Measurements from ENCODE around the gene SSX2IP.
"Not testable (repeated sequence)": the region's sequence is repeated elsewhere in the genome, so short reads cannot be mapped to it uniquely, and the experiment has no call there.

Gene SSX2IP

DNA sequence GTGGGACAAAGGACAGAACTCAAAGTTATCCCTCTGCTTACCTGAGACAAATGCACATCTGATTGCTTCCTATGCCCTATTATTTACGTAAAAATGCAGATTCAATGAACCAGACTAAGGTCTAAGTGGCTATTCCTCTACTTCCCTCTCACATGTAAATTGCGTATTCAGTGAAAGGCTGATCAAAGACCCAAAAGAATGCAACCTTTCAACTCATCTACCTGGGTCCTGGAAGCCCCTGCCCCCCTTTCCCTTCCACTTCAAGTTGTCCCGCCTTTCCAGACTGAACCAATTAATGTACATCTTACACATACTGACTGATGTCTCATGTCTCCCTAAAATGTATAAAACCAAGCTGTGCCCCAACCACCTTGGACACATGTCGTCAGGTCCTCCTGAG is 14.6 kb downstream of the SSX2IP start:
- DNase-seq (ENCODE audit: low spot score) = no peak

DNA sequence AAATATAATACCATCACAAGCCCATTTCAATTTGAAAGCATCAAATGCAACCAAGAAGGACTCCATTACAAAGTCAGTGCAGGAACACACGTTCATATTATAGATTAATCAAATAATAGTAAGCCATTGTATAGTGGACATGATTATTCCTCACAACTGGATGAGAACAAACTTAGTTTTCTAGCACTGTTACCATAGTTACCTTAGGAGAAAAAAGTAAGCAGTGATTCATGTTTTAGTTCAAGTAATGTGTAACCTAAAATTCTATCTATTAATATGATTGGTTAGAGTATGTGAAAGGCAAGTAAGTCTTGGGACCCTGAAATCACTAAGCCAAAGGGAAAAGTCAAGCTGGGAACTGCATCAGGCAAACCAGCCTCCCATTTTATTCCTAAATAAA is 15.2 kb downstream of the SSX2IP start:
- no peak for DNase-seq (ENCODE audit: low spot score)

DNA sequence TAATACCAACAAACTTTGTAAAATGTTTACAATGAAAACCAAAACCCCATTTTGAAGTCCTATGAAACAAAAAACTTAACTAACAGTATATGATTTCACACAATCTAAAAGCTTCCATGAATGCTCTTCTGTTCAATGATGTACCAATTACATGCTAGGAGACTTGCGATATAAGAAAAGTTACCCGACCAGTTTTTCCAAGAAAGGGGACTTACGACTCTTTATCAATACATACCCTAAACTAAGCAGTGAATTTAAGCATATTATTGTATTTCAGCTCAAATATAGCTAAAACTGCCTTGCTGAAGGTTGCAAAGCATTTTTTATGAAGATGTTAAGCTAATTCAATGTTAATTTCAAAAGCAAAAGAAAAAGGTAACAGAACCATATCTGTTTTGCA is 15.6 kb downstream of the SSX2IP start:
- DNase-seq (ENCODE audit: low spot score) = no peak

DNA sequence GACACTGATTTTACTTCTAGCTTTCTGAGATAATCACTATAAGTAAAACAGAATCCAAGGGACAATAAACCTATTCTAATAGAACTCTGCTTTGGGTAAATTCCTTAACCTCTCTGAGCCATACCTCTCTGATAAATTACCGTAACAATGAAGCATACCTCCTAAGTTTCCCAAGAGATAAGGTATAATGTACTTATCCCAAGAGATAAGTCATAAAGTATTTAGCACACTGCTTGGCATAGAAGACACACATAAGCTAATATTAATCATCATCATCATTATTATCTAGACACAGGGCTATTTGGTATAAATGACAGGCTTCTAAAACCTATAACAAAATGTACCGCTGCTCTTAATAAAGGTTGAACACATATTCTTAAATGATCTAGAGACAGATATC is 16.2 kb downstream of the SSX2IP start:
- no peak for DNase-seq (ENCODE audit: low spot score)

DNA sequence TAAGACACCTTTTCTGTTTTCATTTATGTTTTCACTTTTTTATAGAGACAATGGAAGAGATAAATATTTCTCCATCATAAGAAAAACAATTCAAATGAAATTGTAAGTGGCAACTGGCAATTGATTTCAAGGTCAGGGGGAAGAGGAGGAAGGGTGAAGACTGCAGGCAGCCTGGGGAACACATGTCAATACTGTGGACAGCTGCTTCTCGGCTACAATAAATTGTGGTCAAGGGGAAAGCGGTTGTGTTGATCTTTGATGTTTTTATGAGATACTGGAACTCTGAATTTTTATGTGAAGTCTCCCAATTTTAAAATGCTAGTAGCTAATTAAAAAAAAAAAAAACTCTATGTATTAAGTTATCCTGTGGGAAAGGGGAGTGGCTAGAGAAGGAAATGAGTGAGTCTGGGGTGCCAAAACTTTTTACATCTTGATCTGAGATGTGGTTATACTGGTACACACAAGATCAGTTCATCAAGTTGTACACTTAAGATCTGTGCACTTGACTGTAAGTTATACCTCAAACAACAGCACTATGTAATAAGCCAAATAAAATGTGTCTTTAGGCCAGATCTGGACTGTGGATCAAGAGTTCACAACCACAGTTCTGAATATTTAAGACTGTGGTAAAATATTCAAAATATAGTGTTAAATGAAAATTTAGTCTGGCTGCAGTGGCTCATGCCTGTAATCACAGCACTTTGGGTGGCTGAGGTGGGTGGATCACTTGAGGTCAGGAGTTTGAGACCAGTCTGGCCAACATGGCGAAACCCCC is 18.0 kb downstream of the SSX2IP start:
- DNase-seq (ENCODE audit: low spot score) = no peak

DNA sequence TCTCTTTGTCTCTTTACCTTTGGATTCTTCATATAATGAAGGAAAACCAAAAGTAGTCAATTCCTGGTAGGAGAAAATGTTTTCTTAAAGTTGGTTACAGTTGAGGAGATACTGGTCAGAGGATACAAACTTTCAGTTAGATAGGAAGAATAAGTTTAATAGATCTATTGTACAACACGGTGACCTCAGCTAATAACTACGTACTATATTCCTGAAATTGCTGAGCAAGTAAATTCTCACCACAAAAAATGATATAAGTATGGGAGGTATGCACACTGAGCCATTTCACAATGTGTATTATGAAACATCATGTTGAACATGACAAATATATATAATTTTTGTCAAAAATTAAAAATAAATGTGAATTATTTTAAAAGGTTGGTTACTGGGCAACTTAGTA is 20.4 kb downstream of the SSX2IP start:
- no peak for DNase-seq (ENCODE audit: low spot score)

DNA sequence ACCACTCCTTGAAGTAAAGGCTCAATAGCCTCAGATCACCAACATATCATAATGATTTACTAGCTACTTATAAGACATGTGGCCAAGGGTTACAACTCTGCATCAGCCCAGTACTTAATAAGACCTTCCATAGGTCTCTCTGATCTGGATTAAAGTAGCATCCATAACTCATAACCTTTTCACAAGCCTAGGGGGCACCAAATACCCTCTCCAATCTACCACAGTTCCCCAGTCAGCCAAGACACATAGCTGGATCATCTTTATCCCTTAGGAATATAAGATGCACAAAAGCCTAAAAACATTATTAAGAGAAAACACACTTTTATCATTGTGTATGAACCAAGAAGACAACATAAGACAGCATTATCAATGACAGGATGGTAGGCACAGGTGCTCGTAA is 22.1 kb downstream of the SSX2IP start:
- DNase-seq (ENCODE audit: low spot score) = peak; percentile 11

DNA sequence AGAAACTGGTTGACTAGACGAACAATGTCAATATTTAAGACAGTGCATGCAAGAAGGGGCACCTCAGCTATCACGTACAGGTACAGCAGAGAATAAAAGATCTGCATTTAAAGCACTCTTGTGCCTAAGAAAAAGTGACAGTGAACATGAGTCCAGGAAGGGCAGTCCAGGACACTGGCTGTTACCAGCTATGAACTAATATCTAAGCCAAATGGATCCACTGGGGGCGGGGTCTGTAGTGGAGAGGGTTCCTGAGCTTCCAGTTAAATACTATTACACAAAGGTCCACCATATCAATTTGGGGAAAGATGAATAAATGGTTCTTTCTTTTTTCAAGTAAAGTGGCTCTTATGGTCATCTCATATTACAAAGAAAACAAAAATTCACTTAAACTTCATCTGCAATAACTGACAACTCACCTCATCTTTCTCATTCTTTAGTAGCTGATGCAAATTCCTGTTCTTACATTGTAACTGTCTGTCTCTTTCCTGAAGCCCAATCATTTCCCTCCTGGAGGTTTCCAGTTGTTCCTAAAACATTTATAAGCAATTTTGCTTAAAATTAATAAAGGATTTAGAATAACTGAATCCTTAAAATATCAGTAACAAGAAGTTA is 24.5 kb downstream of the SSX2IP start:
- no peak for DNase-seq (ENCODE audit: low spot score)

DNA sequence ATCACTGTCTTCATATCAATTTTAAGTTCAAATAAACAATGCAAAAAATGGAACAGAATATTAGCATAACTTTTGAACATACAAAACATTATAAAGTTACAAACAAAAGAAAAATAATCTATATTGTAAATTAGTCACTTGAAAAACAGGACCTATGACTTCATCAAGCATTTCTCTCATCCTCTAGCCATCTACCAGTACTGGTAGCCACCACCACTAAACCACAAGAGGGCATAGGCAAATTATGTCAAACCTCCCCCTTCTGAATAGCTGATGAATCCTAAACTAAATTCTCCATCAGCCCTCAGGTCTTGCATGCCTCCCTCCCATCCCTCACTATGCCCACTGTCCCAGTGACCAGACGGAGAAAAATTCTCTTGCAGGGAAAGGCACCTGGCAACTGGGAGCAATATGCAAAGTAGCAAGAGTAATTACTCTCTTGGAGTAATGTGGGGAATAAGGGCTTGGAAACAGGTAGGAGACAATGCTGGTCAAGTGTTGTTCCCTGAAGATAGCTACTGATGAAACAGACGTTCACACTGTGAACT is 37.1 kb downstream of the SSX2IP start:
- no peak for DNase-seq (ENCODE audit: low spot score)

DNA sequence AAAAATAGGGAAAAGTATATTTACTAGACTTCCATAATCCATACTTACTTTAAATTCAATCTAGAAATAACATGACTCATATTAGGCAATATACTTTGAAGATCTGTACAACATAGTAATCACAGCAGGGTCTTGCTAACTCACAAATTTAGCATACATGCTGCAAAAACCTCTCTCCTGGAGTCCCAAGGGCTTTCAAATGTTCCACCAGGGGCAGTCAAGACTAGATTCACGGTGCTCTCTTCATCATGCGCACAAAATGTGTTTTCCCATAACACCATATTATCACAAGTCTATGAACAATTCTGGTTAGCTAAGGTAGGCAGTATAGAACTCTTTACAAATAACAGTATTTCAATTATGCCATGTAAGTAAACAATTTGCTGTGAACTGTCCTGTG is 45.8 kb downstream of the SSX2IP start:
- no peak for DNase-seq (ENCODE audit: low spot score)

DNA sequence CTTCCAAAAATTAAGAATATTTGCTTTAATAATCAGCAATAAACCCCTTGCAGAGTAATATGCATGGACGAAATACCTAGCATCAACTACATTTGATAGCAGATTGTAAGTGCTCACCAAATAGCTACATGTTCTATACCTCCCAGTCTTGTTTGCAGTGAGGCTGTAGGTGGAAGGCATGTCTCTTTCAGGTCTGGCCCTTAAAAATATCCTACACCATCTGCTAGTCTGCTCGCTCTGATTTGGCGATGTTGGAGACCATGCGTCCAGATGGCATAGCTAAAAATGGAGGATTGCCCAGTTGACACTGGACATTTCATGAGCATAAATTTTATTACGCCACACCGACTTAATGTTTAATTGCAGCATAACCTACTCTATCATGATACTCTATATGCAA is 47.1 kb downstream of the SSX2IP start:
- no peak for DNase-seq (ENCODE audit: low spot score)

DNA sequence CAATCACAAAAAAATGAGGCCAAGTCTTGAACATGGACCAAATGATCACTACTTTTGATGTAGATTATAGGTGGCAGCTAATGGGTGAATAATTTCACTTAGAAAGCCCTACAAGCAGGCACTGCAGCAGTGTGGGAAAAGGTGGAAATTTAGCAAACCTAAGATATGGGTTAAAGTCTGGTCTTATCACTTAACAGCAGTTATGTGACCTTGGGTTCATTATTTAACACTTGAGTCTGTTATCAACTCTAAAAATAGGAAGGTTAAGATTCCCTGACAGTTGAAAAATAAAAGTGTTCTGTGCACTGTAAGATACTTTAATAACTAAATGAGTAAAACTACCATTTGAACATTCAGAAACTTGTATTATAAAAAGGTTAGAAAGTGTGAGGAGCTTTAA is 47.5 kb downstream of the SSX2IP start:
- no peak for DNase-seq (ENCODE audit: low spot score)

DNA sequence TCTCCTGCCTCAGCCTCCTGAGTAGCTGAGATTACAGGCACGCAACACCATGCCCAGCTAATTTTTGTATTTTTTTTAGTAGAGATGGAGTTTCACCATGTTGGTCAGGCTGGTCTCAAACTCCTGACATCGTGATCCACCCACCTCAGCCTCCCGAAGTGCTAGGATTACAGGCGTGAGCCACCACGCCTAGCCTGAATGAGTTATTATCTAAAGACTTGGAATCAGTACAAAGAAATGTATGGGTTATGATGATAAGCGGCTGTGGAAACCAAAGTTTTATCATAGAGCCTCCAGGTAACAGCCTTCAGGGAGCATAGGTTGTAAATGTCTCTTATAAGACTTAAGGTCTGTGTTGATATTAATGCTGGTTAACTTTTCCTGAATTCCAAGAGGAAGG is 50.5 kb downstream of the SSX2IP start:
- DNase-seq (ENCODE audit: low spot score) = not testable (repeated sequence)

DNA sequence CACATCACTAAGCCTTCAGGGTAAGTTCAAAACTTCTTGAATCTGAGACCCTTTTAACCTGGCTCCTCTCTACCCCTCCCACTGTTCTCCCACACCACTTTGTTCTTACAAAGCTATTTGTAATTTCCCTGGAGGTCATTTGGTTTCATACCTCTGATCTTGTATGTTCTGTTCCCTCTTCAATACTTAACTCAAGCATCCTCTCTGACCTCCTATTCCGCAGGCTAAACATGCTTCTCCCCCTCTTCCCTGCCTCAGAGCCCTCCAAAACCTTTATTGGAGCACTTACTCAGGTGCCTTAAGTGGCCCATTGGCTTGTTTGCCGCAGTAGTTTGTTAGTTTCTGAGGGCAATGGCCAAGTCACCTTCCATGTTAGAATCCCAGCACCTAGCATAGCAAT is 54.8 kb downstream of the SSX2IP start:
- DNase-seq (ENCODE audit: low spot score) = no peak

DNA sequence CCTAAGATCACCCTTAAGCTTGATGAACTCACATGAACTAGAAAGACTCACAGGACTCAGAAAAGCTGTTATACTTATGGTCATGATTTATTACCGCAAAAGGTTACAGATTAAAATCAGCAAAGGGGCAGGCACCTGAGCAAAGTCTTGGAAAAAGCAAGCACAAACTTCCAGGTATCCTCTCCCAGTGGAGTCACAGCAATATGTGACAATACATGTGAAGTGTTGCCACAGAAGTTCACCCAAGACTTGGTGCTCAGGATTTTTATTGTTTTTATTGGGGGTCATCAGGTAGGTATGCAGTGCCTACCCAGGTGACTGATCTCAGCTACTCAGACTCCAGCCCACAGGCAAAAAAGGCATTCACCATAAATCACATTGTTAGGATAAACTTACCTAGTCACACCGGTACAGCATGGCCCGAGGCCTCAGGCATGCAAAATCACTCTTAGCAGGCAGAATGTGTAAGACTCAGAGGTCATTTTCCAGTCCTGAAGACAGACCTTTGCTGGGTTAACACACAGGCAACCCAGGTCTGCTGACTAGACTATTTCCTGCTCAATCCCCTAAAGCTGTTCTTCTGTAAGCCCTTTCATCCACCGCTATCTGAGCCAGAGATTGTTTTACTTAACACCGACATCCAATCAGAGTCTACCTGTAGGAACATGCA is 55.6 kb downstream of the SSX2IP start:
- DNase-seq (ENCODE audit: low spot score) = no peak

DNA sequence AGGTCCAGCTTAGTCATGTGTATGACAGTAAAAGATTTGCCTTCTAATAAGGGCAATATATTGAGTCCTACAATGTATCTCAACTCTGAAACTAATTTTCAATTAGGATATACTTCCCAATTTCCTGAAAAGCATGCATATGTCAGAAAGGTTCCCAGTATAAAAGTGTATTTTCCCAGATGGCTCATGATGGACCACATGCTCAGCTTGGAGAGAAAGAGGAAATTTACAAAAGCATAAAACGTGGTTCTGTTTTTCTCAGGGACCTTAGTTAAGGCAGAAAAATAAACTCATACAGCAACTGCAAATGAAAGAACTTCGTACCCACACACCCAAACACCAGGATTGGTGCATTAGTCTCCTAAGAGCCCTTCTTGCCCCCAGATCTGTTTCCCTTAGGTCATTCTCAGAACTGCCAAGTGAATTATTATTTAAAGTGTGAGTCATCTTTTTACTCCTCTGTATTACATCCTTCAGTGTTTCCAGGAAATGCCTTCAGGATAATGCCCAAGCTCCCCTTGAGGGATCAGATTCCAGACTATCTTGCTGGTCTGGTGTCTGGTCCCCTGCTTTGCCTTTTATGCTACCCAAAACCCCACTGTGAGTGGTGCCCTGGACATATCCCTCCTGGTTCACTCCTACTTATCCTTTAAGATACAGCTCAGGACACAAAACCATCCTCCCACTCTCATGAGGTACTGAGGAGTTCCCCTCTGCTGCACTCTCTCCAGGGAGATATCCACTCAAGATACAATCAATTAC is 57.4 kb downstream of the SSX2IP start:
- no peak for DNase-seq (ENCODE audit: low spot score)

DNA sequence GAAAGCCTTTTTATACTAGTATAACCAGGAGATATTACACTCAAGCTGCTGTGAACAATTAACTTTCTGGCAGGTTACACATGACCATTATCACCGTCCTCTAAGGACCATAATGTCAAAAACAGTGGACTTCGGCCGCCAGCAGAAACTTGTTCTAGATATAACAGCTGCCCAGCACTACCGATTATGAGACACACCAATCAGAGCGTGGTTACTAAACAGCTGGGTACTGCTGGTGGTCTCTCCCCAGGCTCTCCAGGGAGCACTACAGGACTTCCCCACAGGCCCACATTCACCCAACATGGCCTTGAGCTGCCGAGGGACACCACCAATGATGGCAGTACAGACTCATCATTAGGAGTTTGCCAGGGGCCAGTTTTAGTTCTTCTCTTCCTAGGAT is 58.1 kb downstream of the SSX2IP start:
- no peak for DNase-seq (ENCODE audit: low spot score)

DNA sequence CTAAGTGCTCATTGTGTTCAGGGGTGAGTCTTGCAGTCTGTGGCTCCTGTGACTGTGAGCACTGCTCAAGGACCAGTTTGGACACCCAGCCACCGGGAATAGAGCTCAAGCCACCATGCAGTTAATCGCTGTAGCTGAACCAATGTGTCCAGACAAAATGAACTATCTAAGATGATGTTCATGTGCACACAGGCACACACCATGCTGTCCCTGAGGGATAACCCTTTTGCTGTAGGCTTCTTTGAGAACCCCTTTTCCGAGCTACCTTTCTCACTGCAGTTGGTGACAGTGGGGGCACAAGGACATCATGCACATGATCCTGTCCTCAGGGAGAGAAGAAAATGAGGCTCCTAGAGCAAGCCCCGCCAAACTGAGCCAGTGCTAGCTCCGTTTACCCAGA is 65.4 kb downstream of the SSX2IP start:
- no peak for DNase-seq (ENCODE audit: low spot score)

DNA sequence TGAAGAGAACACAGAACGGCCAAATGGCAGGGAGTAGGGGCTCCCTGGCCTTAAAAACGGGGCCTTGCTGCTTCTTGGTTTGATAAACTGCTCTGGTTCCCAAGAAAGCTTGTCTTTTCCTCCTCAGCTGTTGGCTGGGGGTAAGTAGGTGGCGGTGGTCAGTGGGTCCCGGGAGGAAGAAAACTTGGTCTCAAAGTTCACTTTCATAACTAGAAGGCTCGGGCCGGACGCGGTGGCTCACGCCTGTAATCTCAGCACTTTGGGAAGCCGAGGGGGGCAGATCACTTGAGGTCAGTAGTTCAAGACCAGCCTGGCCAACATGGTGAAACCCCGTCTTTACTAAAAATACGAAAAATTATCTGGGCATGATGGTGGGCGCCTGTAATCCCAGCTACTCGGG is 68.7 kb downstream of the SSX2IP start:
- no peak for DNase-seq (ENCODE audit: low spot score)

DNA sequence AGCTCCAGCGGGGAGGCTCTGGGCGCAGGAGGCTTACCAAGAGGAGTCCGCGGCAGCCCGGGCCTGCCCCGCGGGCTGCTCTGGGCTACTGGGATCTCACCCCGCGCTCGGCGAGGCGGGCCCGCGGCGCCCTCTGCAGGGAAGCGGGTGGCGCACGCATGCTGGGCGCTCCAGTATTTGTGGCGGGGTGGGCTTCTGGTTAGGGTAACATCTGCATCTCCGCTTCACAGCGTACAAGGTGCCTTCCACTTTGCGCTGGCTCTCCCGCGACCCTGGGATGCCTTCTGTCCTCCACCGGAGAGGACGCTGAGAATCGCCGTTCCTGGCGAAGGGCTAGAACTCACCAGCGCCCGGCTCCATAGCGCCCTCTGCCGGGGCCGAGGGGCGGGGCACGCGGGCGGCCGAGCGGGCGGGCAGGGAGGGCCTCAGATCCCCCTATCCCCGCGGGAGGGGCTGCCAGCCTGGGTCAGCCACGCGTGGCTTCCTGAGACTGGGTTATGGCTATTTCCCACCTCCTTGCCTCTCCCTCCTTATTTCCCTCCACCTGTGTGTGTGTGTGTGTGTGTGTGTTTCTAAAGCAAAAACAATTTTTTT is 69.4 kb downstream of the SSX2IP start:
- DNase-seq (ENCODE audit: low spot score) = peak; percentile 69

DNA sequence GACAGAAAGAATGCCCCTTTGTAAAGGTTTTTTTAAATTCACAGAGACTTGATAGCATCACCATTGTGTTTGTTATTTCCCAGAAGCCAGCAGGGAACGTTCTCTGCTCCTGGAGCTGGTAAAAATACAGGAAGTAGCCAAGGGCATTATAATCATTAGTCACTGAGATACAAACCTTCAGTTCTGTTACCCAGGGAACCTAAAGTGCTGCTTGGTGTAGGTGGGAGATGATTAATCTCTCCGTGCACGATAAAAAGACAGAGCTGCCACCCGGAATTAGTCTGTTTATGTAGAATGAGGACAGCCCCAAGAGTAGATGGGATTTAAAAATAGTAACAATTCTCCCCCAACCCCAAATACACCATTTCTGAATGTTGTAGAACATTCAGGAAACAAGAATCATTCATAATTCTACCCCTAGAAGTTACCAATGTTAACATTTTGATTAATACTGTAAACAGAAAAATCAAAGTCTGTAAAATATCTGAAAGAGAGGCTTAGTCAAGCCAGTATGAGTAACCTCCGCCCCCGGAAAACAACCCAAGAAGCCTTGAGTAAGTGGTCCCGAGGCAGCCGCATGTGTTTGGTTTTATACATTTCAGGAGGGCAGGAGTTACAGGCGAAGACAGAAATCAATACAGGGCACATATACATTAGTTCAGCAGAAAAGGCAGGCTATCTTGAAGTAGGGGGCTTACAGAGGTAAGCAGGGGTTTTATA is 70.7 kb downstream of the SSX2IP start:
- peak; percentile 45 for DNase-seq (ENCODE audit: low spot score)

All from globus pallidus (tissue), 1 donor.